Activated CD8-positive, alpha-beta memory T cell treated with anti-CD3 and anti-CD28 coated beads, Interleukin-2, amount 50 U/mL, for 48 hours (primary cell): Measurements from ENCODE around the gene PDE4D.

Source experiments
- DNase-seq: peaks from one replicate; pipeline ENCODE4 v3.0.0-alpha.2; 2020

PDE4D gene

DNA sequence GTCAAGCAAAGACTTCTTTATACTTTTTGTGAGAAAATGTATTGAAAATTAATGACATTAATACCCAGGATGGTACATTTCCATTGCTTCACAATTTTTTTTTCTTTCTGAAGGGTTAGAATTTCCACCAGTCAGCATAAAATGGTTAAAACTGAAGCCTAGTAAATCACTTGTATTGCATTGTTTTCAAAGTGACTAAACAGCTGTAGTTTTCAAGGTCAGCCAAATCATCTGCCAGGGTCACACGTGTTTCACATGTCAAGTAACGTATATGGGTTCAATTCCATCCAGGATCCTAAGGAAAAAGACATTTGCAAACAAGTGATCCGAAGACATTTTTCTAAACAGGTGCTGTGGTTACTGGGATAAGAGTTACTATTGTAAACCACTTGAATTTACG, 736.5 kb downstream of the PDE4D start:
- DNase-seq: no peak

DNA sequence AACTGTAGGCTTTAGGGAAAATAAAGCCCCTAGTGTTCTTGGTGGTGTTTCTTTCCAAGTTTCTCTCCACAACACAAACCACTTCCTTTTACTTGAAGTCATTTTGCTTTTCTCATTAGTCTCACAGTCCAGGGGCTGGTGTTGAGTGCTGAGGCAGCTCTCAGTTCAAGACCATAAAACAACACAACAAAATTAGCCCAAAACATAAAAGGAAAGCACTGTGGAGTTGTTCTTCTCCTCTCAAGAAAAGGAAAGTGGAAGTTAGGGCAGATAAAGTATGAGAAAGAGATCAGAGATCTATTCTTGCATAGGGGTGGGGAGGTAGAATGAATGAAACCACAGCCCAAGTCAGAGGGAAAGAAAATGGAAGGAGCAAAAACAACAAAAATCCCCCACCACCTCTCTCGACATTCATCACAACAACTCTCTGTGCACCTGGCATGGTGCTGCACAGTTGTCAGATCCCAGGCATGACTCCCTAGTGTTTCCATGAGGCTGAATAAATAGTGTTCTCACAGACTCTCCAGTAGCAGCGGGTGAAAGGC, 740.8 kb downstream of the PDE4D start:
- DNase-seq: no peak

DNA sequence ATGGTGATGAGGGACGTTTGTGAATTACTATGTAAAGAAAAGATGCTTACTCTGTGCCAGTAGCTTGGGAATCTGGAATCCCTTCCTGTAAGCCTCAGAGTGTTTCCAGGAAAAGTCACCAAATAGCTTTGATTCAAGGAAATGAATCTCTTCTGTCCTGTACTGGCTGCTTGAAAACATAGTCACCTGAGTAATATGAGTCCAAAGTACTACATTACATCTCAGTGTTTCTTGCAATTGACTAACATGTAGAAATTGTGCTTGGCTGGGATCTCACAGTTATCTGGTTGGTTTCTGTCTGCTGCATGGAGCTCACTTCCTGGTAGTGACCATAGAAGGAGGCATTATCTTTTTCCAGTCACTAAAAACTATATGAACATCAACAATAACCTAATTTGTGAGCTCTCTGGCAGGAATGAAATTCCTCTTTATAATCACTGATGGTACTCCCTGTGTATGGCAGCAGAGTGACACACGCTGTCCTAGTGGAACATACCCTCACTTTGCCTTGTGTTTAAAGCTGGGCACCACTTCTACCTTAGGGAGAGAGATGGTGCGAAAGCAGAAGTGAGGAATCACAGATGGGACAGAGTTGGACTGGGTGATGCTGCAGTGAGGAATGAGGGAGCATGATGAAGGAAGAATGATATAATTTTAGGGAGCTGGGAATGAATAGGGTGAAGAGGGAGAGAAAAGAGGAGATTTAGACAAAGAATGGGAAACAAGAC, 742.2 kb downstream of the PDE4D start:
- no peak for DNase-seq

DNA sequence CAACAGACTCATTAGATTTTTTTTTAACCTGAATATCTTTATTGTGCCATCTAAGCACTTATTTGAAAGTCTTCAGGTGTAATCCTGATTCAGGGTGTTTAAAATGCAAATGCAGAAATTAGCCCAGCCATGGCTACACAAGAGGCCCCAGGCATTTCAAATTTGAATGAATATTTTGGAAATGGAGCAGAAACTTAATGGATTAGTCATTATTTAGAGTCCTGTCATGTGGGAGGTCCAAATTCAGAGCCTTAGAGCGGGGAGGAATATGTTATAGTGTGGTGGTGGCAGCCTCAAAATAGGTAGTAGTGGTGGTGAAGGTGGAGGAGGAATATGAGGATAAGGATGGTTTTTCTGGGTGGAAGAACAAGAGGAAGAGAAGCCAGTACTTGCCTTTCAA, 743.7 kb downstream of the PDE4D start:
- DNase-seq: no peak

DNA sequence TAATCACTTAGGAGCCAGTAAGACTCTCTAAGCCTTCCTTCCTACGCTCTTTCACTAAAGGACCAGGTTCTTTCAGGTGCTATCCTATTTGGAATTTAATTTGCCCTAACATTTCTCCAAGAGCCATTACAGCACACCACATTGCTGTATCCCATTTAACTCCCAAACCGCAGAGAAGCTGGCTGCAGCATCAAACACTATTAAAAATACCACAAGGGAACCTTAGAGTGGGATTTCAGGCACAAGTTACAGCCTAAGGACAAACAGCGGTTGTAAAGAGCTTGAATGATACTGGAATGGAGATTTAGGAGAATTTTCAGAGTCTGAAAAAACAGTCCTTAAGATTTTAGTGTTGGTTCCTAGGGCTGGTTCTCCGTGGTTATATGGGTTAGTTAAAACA, 744.3 kb downstream of the PDE4D start:
- DNase-seq: no peak

DNA sequence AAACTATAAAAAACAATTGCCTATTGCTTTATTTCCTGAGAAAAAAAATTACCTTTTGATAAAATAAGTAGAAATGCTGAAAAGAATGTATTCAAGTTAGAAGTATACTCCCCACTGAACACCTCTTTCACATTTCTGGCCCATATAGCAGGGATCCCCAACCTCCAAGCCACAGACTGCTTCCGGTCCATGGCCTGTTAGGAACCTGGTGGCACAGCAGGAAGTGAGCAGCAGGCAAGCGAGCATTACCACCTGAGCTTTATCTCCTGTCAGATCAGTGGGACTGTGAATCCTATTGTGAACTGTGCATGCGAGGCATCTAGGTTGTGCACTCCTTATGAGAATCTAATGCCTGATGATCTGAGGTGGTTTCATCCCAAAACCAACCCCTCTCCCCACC, 746.8 kb downstream of the PDE4D start:
- no peak for DNase-seq

DNA sequence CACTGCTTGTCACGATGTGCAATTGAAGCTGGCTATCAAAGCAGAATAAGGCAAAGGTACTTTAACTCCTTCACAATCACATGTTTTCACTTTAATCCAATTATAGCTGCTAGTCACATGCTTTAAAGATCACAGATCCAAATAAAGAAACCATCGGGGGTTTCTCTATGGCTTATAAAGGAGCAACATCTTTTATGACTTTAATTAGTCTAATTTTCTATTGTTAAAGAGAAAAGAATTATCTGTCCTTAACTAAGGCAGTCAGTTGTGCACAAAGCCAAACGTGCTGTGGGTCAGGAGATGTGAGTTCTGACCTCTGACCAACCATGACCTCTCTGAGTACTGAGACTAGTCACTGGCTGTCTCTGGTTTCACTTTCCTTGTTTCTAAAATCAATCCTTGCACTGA, 749.6 kb downstream of the PDE4D start:
- DNase-seq: no peak

DNA sequence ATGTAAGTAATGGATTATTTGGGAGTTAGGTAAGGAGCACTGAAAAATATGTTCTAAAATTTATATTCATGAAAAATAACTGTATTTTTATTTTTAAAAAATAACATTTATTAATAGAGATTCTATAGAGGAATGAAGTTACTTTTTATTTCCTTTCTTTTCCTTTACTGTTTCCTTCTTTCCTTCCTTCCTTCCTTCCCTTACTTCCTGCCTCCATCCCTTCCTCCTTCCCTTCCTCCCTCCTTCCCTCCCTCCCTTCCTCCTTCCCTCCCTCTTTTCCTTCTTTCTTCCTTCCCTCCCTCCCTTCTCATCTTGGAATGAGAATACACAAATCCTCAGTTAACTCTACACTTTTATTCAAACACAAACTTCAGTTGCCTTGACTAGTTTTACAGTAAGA, 750.6 kb downstream of the PDE4D start:
- DNase-seq: no peak

DNA sequence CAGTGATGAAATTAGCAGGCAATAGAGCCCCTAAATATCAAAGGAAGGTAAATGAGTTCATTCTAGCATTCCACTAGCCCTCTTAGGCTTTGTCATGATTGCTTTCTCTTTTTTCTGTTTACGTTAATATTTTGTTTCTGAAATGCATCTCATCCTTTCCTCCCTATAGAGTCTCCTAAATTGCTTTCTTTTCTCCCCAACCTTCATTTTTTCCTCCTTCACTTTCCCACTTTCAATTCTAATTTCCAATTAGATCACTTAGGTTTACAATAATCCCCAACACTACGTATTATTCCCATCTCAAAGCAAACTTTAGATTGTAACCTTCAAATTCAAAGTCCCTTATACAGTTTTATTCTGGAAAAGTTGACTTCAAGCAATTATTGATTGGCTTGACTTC, 751.4 kb downstream of the PDE4D start:
- no peak for DNase-seq

DNA sequence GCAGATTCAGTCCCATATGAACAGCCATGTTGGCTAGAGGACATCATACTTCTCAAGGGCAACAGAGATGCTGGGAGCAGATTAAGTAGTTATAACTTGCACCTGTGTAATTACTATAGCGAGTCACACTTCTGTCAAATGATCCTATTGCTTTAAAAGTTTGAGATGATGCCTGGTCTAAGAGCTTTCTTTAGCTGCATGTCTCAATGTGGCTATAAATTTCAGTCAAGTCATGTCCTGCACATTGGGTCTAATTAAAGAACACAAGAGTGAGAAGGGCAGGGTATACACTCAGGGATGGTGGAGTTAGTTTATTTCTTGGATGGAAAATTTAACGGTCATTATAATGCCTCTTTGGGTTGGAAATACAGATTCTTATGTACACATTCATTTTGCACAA, 753.4 kb downstream of the PDE4D start:
- no peak for DNase-seq

DNA sequence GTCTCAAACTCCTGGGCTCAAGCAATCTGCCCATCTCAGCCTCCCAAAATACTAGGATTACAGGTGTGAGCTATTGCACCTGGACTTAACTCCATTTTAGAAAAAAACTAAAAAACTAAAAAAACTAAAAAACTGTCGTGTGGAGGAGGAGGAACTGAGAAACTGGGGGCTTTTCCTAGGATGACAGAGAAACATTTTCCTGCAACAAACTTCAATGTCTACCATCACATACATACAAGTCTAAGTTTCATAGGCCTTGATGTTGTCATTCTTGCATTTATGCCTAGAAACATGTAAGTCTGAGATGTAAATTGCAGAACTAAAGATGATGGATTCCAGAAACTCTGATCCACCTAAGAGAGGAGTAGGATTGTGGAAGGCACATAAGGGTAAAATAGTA, 753.8 kb downstream of the PDE4D start:
- DNase-seq: no peak

DNA sequence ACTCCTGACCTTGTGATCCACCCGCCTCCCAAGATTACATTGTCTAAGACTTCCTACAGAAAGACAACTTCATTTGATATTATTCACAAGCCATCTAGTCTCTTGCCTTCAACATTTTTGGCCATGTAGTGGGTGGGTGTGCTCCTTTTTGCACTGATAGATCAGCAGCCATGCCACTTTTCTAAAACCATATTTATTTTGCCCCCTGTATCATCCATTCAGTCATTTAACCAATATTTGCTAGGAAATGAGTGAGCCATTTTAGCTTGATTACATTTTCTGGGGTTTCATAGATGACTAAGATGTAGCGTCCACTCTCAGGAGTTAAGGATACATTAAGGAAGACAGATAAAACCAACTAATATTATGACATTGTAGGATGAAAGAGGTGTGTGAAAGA, 755.0 kb downstream of the PDE4D start:
- DNase-seq: no peak

DNA sequence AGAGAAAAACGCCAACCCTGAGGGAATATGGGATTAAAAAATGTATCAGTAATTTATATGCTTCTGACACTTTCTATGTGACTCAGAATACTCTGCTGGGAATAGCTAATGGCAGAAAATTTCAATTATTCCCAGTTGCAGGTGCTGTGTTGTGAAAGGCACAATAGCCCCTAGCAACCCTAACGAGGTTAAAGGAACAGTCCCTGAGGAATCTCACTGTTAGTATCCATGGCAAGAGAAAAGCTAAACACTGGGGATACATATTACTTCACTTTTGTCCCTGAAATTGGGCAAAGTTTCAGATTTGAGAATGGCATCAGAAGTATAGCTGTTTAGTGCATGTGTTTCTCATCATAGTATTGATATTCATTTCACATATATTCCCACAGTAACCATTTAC, 755.7 kb downstream of the PDE4D start:
- no peak for DNase-seq

DNA sequence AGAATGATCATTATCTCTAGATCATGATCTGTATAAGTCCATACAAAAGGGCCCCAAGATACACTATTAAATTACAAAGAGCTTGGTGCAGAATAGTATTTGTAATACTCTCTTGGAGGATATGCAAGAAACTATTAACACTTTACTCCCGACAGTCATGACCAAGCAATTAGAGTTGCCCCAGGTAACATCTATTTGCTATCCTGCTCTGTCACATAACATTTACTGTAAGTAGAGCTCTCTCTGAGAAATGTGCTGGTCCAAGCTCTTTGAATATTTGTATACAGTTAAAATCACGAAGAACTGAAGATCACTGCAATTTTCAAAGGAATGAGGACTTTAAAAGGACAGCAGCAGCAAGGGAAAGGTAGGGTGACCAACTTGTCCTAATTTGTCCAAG, 757.0 kb downstream of the PDE4D start:
- DNase-seq: no peak

DNA sequence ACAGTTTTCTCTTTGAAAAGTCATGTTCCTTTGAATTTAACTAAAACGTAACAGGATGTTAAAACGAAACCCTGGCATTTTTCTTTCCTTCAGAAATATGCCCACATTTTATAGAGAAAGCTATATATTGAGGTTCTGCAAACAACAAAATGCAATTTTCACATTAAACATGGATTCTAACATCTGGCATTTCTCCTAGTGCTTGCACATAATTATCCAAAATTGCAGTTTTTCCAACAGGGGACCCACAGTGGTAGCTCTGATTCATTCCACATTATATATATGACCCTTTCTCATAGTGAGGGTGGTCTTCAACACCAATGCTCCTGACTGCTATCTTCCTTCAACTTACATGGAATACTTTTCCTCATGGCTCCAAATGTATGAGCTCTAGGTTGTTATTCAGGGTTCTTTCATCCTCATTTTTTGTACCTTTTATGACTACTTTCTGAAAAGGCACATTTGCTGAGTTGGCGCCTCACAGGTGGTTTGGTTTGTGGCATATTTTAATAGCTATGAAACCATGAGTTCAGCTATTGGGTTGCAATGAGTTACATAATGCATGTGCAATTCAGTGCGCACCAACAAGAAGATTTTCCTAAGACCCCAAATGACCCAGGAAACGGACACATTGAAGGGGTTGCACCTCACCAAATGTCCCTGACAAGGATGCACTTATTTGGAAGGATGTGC, 758.9 kb downstream of the PDE4D start:
- no peak for DNase-seq

DNA sequence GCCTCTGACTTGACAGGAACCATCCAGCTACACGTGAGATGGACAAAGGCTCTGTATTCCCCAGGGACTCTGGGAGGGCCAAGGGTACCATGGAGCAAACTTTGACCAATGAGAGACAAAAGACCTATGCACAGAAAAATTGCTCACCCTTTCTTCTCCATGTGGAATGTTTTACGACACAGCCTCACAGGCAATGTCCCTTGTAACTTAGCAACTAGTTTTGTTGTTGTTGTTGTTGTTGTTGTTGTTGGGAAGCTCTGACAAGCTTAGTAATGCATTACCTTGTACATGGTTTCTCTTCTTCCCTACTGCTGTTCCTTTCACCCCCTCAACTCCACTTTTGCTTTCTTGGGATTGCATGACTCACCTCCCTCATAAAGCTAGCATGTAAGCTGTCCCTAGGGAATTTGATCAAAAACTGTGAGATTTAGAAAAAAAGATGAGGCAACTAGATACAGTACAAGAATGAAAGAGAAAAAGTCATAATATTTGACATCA, 759.7 kb downstream of the PDE4D start:
- DNase-seq: no peak

DNA sequence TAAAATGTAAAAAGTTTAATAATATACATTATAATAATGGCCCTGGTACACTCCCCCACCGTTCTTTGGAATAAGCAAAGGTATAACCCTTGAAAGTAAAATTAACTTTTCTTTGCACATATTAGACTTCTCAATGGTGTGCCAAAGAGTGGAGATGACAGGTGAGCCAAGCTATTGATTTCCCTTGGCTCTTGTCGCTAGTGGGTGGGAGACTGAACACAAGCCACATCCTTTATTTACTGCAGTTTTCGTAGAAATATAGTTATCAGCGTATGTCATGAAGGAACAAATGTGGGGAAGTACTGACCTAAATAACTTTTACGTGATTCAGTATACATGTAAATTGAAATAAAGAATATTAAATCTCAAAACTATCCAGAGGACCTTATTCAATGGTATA, 761.4 kb downstream of the PDE4D start:
- no peak for DNase-seq

DNA sequence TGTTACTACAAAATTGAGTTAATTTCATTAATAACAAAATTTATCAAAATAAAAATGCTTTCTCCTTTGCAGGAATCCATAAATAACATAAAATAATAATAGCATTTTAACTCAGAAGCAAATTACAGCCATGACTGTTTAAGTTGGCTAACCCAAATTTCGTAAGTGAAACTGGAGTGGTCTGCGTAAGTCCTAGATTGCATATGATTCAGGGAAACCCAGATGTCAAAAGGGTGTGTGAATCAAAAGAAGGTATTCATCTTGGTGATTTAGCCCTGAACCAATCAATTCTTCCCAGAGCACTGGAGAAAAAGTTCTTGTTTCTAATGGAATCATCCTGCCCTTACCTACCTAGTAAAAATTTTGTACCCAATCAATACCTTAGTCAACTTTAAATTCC, 763.1 kb downstream of the PDE4D start:
- DNase-seq: no peak

DNA sequence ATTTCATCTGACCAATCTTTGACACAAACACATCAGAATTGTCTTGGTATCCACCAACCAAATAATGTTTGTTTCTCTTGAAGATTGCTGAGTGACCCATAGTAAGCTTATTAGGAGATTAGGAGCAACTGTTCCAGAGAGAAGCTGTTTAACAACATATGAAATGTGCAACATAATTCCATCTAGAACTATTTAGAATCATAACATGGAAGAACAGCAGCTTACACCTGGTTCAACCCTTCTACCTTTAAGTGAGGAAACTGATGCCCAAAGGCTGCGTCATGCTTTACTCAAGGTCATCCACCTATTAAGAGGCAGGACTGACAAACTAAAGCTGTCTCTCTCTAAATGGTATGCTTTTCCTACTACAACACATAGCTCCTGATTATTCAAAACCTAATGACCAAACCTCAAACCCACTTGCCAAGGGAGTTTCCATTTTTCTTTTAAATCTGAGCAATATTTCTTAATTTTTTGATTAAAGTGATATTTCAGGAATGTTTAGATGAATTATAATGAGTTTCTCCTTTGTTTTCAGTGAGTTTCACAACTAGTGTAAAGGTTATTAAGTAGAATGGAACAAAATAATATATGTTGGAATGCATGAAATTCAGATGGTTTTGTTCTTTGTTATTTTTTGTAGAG, 764.8 kb downstream of the PDE4D start:
- DNase-seq: no peak

DNA sequence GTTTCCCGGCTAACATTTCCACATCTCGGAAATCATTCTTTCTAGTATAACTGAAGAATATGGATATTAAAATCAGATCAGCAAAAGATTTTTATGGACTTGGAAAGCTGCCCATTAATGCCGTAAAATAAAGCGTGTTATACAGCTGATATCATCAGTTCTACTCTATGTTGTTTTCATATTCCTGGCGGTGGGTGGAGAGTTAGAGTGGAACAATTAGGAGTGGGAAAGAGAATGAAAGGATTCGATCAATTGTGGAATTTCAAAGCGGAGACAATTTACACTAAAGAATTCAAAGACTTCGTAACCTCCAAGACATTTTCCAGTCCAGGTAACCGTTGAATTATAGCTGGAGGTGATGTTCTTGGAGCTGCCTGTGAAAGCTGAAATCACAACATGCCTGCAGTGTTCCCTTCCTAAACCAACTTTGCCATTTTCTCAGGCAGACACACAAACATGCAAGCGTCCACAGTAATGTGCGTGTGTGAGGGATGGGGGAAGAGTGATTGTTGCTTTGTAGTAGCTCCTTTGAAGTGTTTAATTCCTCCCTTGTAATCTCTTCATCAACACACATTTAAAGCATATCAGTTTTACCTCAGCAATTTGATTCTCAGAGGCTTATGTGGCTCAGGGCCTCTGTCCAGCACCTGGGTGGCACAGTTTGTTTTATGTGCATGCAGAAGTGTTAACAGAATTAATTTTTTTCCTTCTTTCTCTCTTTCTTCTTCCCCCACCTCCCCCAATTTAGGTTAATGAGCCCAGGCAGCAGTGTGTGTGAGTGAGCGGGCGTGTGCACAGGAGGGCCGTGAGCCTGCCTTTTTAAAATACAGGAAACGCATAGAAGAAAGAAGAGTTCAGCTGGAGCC, 766.6 kb downstream of the PDE4D start:
- DNase-seq: no peak

DNA sequence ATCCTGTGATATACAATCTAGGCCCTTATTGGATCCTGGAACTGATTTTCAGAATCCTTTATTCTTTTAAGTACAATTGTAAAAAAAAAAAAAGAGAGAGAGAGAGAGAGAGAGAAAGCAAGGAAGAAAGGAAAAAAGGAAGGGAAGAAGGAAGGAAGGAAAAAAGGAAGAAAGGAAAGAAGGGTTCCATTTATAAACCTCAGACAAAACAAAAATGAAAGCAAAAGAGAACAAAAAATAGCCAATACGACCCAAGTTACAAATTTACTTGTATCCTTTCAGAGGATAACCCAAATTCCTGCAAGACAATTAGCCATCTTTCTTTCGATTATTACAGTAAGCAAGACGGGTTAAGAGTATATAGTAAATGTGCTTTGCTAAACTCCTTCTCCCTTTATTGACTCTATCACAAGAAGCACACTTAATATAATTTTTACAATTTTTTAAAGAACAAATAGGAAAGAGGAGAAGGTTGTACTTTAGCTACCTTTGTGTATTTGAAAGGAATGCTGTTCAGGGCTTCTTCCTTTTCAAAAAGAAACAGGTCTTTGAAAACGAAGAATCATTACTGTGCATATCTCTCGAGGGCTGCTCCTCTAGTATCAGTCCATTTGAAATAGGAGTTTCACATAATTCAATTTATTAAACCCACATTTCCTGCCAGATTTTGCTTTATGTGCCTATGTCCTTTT, 767.4 kb downstream of the PDE4D start:
- DNase-seq: no peak
